Measurements from ENCODE around the gene ZNRF3. TPM values are rescaled to one million over a fixed set of nuclear protein-coding genes. Genes with fewer than 3 reads are reported as not detected.

Gene ZNRF3
- polyA plus RNA-seq, 1 donor from 2014 or later = 2.9 TPM

GRCh38 chr22:29083933-29084591 lies 200.7 kb downstream of the ZNRF3 start:
- Histone ChIP-seq H3K4me2 (ENCODE audit: low read length) (no peak overlapping the region), H3K27me3 (ENCODE audit: insufficient read depth, low read depth, low read length) (no peaks in the 10 kb centered on the region), H3K9me2 (ENCODE audit: insufficient read depth, low read length) (no peaks in the 10 kb centered on the region), H3K36me3 (ENCODE audit: insufficient read depth, low read length) (no peaks in the 10 kb centered on the region), H4K20me1 (ENCODE audit: insufficient read depth) (no peaks in the 10 kb centered on the region), H3K79me2 (replicated peaks; ENCODE audit: insufficient read depth, low read length) (no peaks in the 10 kb centered on the region), H2AFZ (ENCODE audit: low read depth, low read length) (no peak overlapping the region), H3K27ac (ENCODE audit: low read length) (no peak overlapping the region), H3K9ac (ENCODE audit: low read length) (no peak overlapping the region), H3F3A (ENCODE audit: insufficient read depth, low read length, poor library complexity, severe bottlenecking) (no peaks in the 10 kb centered on the region), H3K4me3 (ENCODE audit: low read length) (no peak overlapping the region), H3K9me3 (ENCODE audit: low read length) (no peaks in the 10 kb centered on the region)
- TF ChIP-seq REST (IDR thresholded peaks at IDR 0.05; ENCODE audit: borderline replicate concordance) (no peak), MXI1 (conservative IDR thresholded peaks at IDR 0.05; ENCODE audit: poor library complexity, severe bottlenecking) (no peak), TAF1 (IDR thresholded peaks at IDR 0.05; ENCODE audit: low read depth) (no peak), EZH2 (IDR thresholded peaks at IDR 0.05; ENCODE audit: borderline replicate concordance, insufficient read depth, low read length, poor library complexity, severe bottlenecking) (no peak), CTCF (IDR thresholded peaks at IDR 0.05; ENCODE audit: poor library complexity, severe bottlenecking) (no peak), RAD21 (conservative IDR thresholded peaks at IDR 0.05) (no peak)

GRCh38 chr22:29087012-29087411 lies 203.6 kb downstream of the ZNRF3 start:
- Histone ChIP-seq H3K36me3 (ENCODE audit: insufficient read depth, low read length) (no peaks in the 10 kb centered on the region), H3K27ac (ENCODE audit: low read length) (no peak overlapping the region), H4K20me1 (ENCODE audit: insufficient read depth) (no peaks in the 10 kb centered on the region), H3K4me3 (ENCODE audit: low read length) (no peak overlapping the region), H3K9me3 (ENCODE audit: low read length) (no peaks in the 10 kb centered on the region), H3F3A (ENCODE audit: insufficient read depth, low read length, poor library complexity, severe bottlenecking) (no peaks in the 10 kb centered on the region), H3K27me3 (ENCODE audit: insufficient read depth, low read depth, low read length) (no peaks in the 10 kb centered on the region), H3K9ac (ENCODE audit: low read length) (no peak overlapping the region), H3K79me2 (replicated peaks; ENCODE audit: insufficient read depth, low read length) (no peaks in the 10 kb centered on the region), H2AFZ (ENCODE audit: low read depth, low read length) (no peak overlapping the region), H3K4me2 (ENCODE audit: low read length) (no peak overlapping the region), H3K9me2 (ENCODE audit: insufficient read depth, low read length) (no peaks in the 10 kb centered on the region)
- no peak for TF ChIP-seq MXI1 (conservative IDR thresholded peaks at IDR 0.05; ENCODE audit: poor library complexity, severe bottlenecking)

GRCh38 chr22:29088809-29089208 lies 205.4 kb downstream of the ZNRF3 start:
- Histone ChIP-seq H4K20me1 (ENCODE audit: insufficient read depth) (no peaks in the 10 kb centered on the region), H3K9me2 (ENCODE audit: insufficient read depth, low read length) (no peaks in the 10 kb centered on the region), H3K36me3 (ENCODE audit: insufficient read depth, low read length) (no peaks in the 10 kb centered on the region), H3K27ac (ENCODE audit: low read length) (no peak overlapping the region), H2AFZ (ENCODE audit: low read depth, low read length) (no peak overlapping the region), H3K27me3 (ENCODE audit: insufficient read depth, low read depth, low read length) (no peaks in the 10 kb centered on the region), H3K4me2 (ENCODE audit: low read length) (no peak overlapping the region), H3K9ac (ENCODE audit: low read length) (no peak overlapping the region), H3F3A (ENCODE audit: insufficient read depth, low read length, poor library complexity, severe bottlenecking) (no peaks in the 10 kb centered on the region), H3K79me2 (replicated peaks; ENCODE audit: insufficient read depth, low read length) (no peaks in the 10 kb centered on the region), H3K9me3 (ENCODE audit: low read length) (no peaks in the 10 kb centered on the region), H3K4me3 (ENCODE audit: low read length) (no peak overlapping the region)
- no peak for TF ChIP-seq TAF1 (IDR thresholded peaks at IDR 0.05; ENCODE audit: low read depth)
- TF ChIP-seq POLR2AphosphoS5 (IDR thresholded peaks at IDR 0.05) = no peak
- TF ChIP-seq EZH2 (IDR thresholded peaks at IDR 0.05; ENCODE audit: borderline replicate concordance, insufficient read depth, low read length, poor library complexity, severe bottlenecking) = no peak
- no peak for TF ChIP-seq RAD21 (conservative IDR thresholded peaks at IDR 0.05)
- TF ChIP-seq REST (IDR thresholded peaks at IDR 0.05; ENCODE audit: borderline replicate concordance) = no peak
- TF ChIP-seq MXI1 (conservative IDR thresholded peaks at IDR 0.05; ENCODE audit: poor library complexity, severe bottlenecking) = no peak
- no peak for TF ChIP-seq EP300 (conservative IDR thresholded peaks at IDR 0.05; ENCODE audit: poor library complexity, severe bottlenecking)
- TF ChIP-seq CTCF (IDR thresholded peaks at IDR 0.05; ENCODE audit: poor library complexity, severe bottlenecking) = no peak
- TF ChIP-seq SMC3 (conservative IDR thresholded peaks at IDR 0.05; ENCODE audit: poor library complexity) = no peak
